Islet precursor cell (in vitro differentiated cells): ENCODE data around the gene COL23A1.

Experiments
- DNase-seq: peaks from one replicate; pipeline ENCODE4 v3.0.0-alpha.2; 2018

The COL23A1 gene

DNA sequence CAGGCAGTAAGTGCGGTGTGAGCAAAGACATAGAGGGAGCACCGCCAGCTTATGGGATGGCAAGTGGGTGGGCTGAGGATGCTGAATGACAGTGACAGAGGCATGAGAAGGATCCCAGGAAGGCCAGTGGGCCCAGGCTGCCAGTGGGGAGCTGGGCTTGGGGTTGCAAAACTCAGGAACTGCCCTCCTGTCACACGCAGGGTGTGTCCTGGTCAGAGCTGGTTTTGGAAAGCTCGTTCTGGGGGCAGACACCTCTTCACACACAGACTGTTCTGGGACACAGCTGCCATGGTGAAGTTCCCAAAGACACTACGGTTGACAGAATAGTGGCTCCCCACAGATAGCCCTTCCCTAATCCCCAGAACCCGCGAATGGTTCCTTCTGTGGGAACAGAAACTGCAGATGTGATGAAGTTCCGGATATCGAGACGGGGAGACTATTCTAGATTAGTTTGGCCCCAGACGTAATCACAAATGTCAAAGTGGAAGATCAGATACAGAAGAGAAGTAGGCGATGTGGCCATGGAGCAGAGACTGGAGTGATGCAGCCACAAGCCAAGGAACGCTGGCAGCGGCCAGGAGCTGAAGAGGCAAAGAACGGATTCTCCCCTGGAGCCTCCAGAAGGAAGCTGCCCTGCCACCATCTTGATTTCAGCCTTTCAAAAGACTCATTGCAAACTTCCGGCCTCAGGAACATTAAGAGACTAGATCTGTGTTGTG, 159.0 kb downstream of the COL23A1 start:
- no peak for DNase-seq

GRCh38 chr5:178430186-178431062, 159.8 kb downstream of the COL23A1 start:
- DNase-seq = no peak

- DNase-seq = no peak
Measured at GRCh38 chr5:178429491-178430185, 160.6 kb downstream of the COL23A1 start.

DNA sequence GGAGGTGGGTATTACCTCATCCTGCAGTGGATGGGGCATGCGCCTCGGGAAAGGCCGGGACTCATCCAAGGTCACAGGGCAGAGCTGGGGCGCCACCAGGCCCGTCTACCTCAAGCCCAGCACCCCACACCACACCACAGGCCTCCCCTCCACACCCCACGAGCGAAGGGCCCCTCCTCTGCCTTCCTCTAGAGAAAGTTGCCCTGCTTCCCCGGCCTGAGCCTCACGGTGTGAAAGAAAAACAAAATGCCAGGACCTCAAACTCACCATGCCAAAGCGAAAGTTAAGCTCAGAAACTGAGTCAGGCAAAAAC, 161.1 kb downstream of the COL23A1 start:
- DNase-seq = no peak

DNA sequence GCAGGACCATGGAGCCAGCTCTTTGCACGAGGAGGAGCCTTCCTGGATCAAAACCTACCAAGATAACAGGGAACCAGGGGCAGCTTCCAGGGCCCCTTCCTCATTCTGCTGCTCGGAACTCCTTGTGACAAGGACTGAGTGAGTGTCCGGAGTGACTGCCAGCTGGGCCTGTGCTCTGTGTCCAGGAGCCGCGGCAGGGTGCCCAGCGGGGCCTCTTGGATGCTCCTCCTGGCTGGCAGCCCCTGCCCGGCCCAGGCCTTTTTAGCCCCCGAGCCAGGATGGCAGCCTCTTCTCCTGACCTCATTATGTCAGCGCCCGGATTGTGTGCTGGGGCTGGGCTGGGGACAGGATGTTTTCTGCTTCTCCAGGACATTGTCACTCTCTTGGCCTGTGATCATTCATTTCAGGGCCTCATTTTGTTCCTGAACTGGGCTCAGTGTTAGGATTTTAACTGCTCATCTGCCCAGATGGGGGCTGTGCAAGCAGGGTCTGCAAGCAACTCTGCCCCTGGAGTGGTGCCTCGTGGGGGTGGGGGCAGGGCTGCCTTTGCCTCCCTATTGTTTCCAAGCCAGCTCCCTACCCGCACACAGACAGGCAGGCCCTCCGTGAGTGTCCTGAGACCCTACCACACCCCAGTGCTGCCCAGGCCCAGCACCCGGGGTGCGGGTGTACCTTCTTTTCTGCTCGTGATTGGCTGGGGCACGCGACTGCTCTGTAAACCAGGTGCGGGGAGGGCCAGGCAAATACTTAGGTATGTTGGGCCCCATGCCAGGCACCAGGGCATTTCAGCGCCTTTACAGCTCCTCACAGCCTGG, 161.6 kb downstream of the COL23A1 start:
- DNase-seq = peak; percentile 52

DNA sequence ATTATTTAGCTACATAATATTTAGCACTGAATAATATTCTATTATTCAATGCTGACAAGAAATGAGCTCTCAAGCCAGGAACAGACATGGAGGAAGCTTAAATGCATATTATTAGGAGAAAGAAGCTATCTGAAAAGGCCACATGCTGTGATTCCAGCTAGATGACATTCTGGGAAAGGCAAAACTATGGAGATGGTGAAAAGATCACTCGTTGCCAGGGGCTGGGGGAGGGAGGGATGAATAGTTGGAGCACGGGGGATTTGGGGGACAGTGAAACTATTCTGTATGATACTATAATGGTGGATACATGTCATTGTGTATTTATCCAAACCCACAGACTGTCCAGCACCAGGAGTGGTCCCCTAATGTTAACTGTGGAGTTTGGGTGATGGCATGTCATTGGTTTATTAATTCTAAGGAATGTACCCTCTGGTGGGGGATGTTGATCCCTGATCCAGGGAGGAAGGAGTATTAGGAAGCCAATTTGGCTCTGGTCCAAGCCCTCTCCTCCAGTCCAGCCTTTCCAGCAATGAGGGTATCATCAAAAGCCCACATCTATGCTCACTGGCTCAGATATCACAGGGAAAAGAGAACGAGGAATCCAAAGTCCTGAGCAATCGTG, 162.5 kb downstream of the COL23A1 start:
- DNase-seq = no peak

DNA sequence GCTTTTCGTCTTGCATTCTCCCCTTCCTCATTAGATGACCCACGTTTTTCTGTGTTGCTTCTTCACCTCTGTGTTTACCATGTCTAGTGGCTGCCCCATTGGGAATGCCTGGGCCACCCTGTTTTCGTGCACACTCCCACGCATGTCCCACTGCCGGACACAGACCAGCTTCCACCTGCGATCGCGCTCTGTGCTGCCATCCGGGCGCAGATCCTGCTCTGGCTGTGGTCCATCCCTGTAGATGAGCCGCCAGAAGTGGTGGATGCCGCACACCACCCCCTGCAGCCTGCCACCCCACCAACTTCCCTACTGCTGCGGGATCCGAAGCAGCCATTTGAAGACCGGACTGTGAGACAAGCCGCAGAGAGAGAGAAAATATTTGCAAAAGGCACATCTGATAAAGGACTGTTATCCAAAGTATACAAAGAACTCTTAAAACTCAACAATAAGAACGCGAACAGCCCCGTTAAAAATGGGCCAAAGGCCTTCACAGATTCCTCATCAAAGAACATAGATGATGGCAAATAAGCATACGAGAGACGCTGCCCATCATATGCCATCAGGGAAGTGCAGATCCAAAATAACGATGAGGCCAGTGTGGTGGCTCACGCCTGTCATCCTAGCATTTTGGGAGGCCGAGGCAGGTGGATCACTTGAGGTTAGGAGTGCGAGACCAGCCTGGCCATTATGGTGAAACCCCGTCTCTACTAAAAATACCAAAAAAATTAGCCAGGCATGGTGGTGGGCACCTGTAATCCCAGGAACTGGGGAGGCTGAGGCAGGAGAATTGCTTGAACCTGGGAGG, 163.7 kb downstream of the COL23A1 start:
- DNase-seq = no peak

- DNase-seq = no peak
Measured at GRCh38 chr5:178425621-178426068, 164.5 kb downstream of the COL23A1 start.

GRCh38 chr5:178424810-178425177, 165.4 kb downstream of the COL23A1 start:
- DNase-seq = peak; percentile 76

GRCh38 chr5:178423901-178424809, 166.0 kb downstream of the COL23A1 start:
- DNase-seq = no peak

- DNase-seq = no peak
Measured at GRCh38 chr5:178423431-178423830, 166.8 kb downstream of the COL23A1 start.

- DNase-seq = no peak
Measured at GRCh38 chr5:178422400-178422775, 167.8 kb downstream of the COL23A1 start.

DNA sequence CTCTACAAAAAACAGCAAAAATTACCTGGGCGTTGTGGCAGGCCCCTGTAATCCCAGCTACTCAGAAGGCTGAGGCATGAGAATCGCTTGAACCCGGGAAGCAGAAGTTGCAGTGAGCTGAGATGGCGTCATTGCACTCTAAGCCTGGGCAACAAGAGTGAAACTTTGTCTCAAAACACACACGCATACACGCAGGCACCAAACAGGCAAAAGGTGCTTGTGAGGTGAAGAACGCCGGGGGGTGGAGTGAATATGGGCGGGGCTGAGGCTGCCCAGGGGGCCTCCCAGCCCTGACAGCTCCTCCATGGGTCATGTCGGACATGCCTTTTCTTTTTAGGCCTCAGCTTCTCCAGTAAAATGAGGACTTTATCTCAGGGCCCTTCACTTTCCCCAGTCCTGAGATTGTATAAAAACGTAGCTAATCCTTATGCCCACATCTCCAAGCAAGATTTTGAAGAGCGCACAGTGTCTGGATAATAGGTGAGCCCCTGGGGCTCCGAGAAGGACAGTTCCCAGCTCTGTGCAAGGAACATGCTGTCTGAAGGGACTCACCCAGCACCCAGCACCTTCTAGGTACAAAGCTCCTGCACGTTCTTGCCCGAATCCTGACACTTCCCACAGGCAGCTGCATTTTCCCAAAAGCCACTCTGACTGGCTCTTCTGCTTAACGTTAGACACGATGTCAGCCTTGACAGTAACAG, 168.3 kb downstream of the COL23A1 start:
- DNase-seq = peak; percentile 65

DNA sequence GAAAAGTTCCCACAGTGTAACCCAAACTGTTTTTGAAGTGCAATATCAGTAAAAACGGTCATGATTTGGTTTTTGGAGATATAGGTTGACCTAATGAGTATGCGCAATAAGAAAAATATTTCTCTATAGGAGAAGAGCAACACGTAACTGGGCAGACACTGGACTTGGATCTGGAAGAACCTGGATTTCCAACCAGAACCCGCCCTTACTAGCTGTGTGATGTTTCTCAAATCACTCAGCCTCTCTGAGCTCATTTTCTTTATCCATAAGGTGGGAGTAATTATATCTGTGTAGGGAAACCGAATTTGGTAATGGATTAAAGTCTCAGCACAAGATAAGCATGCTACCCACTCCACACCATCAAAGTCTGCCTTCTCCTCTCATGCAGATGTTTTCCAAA, 169.1 kb downstream of the COL23A1 start:
- no peak for DNase-seq

DNA sequence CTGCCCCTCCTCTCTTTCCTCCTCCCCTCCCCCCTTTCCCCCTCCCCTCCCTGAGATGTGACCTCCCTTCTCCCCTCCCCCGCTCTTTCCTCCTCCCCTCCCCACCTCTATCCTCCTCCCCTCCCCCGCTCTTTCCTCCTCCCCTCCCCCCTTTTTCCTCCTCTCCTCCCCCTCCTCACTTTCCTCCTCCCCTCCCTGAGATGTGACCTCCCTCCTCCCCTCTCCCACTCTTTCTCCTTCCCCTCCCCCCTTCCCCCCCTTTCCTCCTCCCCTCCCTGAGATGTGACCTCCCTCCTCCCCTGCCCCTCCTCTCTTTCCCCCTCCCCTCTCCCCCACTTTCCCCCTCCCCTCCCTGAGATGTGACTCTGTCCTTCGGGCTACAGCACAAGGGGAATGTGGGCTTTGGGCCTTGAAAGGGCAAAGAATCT, 169.8 kb downstream of the COL23A1 start:
- DNase-seq = peak; percentile 46

- peak; percentile 45 for DNase-seq
Measured at GRCh38 chr5:178419651-178420050, 170.5 kb downstream of the COL23A1 start.

GRCh38 chr5:178419196-178419595, 171.0 kb downstream of the COL23A1 start:
- DNase-seq = peak; percentile 59

DNA sequence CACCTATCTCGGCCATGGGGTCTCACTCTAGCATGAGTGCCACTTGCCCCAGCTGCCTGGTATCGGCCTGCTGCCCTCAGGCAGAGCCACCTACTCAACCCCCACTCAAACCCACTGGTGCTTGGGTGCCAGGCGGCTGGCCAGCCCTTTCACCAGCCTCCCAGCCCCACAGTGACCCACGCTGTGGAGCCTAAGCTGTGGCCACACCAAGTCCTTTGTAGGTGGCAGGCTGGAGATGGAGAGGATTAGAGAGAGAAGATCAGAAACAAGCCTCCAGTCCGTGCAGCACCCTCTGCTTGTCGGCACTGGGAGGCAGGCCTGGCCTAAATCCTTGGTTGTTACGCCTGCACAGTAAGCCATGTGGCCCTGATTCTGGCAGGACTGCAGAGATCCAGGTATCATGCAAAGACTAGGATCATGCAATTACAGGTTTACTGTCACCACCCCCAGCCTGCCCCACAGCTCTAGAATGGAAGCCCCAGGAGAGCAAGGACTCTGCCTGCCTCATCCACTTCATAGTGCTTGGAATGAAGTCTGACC, 171.7 kb downstream of the COL23A1 start:
- peak; percentile 50 for DNase-seq

DNA sequence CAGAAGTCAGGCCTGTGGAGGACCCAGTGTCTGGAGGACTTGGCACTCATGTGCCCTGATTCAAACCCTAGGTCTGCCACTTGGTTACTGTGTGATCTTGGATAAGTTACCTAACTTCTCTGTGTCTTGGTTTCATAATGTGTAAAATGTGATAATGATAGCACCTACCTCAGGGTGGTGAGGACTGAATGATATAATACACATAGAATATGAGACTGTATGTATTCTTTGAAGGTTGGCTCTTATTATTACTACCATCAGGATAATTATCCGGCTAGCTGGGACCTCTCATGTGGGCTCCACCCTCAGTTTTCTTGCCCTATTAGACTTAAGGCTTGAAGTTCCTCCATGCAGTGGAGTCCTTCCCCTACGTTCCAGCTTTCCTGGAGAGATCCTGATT, 172.2 kb downstream of the COL23A1 start:
- DNase-seq = no peak
